HG02678 (cell line): Measurements from ENCODE around the gene MSI2.

Experiments
- ATAC-seq: cut with Tn5 transposase; IDR thresholded peaks from one replicate; pipeline ENCODE4 v1.9.1; 2021; ENCODE audit warnings: mild to moderate bottlenecking, moderate library complexity; ENCODE audit not compliant: unreplicated experiment

The MSI2 gene

DNA sequence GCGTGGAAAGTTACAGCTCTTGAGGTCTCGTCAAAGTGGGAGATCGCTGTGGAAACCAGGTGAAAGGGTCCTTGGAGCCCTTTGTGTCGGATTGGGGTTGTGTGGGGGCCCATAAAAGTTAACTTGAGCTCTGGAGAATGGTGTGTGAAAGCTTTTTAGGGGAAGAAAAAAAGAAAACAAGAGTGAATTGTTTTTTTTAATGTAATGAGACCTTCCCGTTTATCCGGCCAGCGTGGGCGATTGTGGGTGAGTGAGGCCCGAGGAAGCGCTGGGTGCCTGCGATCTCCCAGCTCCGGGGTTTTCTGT is 150.6 kb downstream of the MSI2 start:
- ATAC-seq, result no peak

DNA sequence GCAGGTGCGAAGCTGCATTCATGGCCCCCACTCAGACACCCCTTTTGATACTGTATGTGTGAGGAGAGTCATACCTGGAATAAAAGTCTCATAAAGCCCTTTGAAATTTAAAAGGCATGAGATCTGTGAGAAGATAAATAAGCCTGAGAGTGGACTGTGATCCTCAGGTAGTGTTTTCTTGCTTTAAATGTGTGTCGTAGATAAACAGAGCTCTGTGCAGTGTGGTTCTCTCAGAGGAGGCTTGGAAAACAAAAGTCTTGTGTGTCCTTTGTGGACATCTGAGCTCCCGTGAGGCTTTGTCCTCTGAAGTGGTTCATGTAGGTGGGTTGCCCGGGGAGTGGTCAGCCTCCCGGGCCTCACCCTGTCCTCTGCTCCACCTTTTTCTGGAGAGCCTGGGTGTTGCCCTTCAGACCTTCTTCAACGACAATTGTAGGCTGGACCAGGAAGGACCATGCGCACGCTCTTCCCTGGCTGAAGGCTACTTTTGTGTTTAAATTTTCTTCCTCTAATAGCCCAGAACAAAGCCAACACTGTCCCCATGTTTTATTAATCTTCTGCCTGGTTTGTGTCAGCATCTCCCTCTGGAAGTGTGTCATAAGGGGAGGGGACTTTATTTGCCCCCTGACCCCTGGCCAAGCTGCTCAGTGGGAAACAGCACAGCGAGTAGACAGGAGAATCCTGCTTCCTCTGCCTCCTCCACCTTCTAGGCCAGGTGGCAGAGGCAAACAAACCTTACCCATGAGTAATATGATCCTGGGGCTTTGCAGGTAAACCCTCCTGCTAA is 151.2 kb downstream of the MSI2 start:
- ATAC-seq, result no peak

- ATAC-seq, result peak; percentile 81
These were observed 151.9 kb downstream of the MSI2 start for GRCh38 chr17:57408071-57408811.

- ATAC-seq, result no peak
These were observed 153.8 kb downstream of the MSI2 start for GRCh38 chr17:57410169-57410568.

GRCh38 chr17:57412520-57413096 is 156.3 kb downstream of the MSI2 start:
- no peak for ATAC-seq

DNA sequence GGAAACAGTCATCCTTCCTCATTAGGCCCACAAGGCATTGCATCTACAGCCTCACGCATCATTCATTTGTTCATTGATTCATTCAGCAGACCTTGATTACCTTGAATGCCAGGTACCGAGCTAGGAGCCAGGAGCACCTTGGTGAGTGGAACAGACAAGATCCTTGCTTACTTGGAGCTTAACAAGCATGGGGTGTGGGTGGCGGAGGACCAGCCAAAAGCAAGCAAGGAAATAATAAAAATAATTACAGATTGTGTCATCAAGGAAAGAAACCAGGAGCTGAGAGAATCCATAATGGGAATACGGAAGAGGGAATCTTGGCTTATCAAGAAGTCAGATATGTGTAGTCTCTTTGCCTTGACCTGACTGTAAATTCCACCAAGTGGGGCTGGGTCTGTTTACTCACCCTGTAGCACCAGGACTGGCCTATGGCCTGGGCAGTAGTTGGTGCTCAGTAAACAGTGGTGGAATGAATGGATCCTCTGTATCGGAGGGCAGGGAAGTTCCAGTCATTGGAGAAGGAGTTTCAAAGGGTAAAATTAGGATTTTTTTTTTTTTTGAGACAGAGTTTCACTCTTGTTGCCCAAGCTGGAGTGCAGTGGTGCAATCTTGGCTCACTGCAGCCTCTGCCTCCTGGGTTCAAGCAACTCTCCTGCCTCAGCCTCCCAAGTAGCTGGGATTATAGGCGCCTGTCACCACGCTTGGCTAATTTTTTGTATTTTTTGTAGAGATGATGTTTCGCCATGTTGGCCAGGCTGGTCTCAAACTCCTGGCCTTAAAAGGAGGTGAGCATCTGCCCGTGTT is 157.7 kb downstream of the MSI2 start:
- ATAC-seq, result no peak

- ATAC-seq, result no peak
These were observed 159.5 kb downstream of the MSI2 start for GRCh38 chr17:57415751-57416207.

DNA sequence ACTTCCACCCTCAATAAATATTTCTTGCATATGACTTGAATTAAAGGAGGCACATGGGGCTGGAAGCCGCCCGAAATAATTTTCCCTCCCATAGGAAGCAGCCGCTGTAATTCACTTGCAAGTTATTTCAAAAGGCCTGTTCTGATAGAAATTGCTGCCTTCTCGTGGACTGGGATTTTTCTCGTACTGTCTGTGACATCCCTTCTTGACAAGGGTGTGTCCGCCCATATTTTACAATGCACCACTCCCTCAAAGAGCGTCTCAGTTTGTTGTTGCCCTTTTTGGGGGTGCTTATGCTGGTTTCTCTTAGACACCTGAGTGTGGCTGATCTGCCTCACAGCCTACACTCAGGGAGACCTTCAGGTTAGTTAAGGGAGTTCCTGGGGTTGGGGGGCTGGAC is 160.0 kb downstream of the MSI2 start:
- ATAC-seq, result no peak

- no peak for ATAC-seq
These were observed 161.6 kb downstream of the MSI2 start for GRCh38 chr17:57417956-57418355.

- ATAC-seq, result no peak
These were observed 162.3 kb downstream of the MSI2 start for GRCh38 chr17:57418463-57419246.

- ATAC-seq, result no peak
These were observed 163.7 kb downstream of the MSI2 start for GRCh38 chr17:57419940-57420550.

GRCh38 chr17:57420734-57421717 is 164.7 kb downstream of the MSI2 start:
- ATAC-seq, result no peak

- ATAC-seq, result peak; percentile 75
These were observed 166.3 kb downstream of the MSI2 start for GRCh38 chr17:57422574-57423164.

DNA sequence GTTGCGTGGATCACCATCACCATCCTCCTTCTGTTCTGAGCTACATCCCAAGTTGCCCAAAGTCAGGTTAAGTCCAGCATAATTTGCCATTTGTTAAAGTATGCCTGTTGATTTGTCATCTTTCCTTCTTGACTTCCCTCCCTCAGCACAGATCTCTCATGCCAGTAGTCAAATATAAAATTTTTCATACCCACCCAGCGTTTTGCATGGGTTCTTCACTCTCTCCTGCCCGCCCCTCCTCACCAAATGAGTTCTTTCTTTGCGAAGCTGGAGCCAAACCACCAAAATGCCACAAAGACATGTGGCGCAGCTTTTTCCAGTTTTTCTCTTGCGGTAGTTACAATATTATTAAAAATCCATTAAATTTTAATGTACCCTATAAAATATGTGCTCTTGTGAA is 167.2 kb downstream of the MSI2 start:
- ATAC-seq, result no peak

GRCh38 chr17:57424273-57424672 is 167.9 kb downstream of the MSI2 start:
- no peak for ATAC-seq

GRCh38 chr17:57424777-57425188 is 168.5 kb downstream of the MSI2 start:
- no peak for ATAC-seq

- ATAC-seq, result no peak
These were observed 169.1 kb downstream of the MSI2 start for GRCh38 chr17:57425431-57425830.
